ENCODE measurements around the gene CACNA1B. TPM values are rescaled to one million over a fixed set of nuclear protein-coding genes. Genes with fewer than 3 reads are reported as not detected.

The CACNA1B gene
- total and polyA plus RNA-seq, 2 donors (not counting 1 experiment from before 2014, with no cell fraction given), result 0.15 TPM; not detected in 1

DNA sequence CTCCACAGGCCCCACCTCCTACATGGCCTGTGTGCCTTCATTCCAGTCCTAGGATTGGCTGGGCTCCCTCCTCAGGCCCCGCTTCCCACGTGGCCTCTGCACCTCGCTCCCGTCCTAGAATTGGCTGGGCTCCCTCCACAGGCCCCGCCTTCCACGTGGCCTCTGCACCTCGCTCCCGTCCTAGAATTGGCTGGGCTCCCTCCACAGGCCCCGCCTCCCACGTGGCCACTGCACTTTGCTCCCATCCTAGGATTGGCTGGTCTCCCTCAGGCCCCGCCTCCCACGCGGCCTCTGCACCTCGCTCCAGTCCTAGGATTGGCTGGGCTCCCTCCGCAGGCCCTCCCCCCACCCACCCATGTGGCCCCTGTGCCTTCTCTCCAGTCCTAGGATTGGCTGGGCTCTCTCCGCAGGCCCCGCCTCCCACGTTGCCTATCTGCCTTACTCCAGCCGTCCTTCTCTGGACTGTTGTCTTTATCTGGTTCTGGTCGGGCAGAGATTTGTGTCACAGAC is 45.3 kb upstream of the CACNA1B start:
- ATAC-seq (ENCODE audit: low read depth) (no peak), DNase-seq (no peak)
- ChIA-PET POLR2A (no interaction called here), CTCF (no interaction called here)
- H3K36me3 ChIP-seq (replicated peaks in 1 of 2; ENCODE audit: control extremely low read depth in 1 of 2, control insufficient read depth in 1 of 2, extremely low read depth in 1 of 2, insufficient read depth in 2 of 2, low read length in 1 of 2), result peaks cover 0 to 77% of the 10 kb centered on the region in 2 experiments
- no peak overlapping the region for H3K4me2 ChIP-seq (replicated peaks; ENCODE audit: low read depth, low read length, poor library complexity, severe bottlenecking)
- H3K4me1 ChIP-seq (ENCODE audit: control insufficient read depth in 2 of 2, insufficient read depth in 2 of 2, low read length in 2 of 2), result no peaks in the 10 kb centered on the region
- no peaks in the 10 kb centered on the region for H3K27me3 Mint-ChIP-seq
- no peak overlapping the region for H3K4me3 Mint-ChIP-seq
- no peak overlapping the region for H3K4me3 ChIP-seq (ENCODE audit: control extremely low read depth in 1 of 5, extremely low read depth in 1 of 5, insufficient read depth in 1 of 5, low read depth in 2 of 5, low read length in 4 of 5)
- over 99% methylated on average over 18 of the region's 20 CpGs for WGBS (ENCODE audit: insufficient coverage)
- peaks cover 34% of the 10 kb centered on the region for H3K79me2 ChIP-seq (ENCODE audit: control insufficient read depth, insufficient read depth, low read length)
- H3K27ac Mint-ChIP-seq, result no peak overlapping the region
- H3K27me3 ChIP-seq (replicated peaks in 1 of 4; ENCODE audit: control extremely low read depth in 1 of 4, control insufficient read depth in 3 of 4, insufficient read depth in 4 of 4, low read length in 3 of 4), result no peaks in the 10 kb centered on the region
- H3K4me1 Mint-ChIP-seq, result no peaks in the 10 kb centered on the region
- H4K20me1 ChIP-seq (ENCODE audit: control insufficient read depth, insufficient read depth, low read length, poor library complexity, severe bottlenecking), result peaks cover 42% of the 10 kb centered on the region
- H3K9ac ChIP-seq (ENCODE audit: low read length), result no peak overlapping the region
- no peak overlapping the region for H3K27ac ChIP-seq (ENCODE audit: low read length in 2 of 2)
- H2AFZ ChIP-seq (ENCODE audit: insufficient read depth, low read depth, low read length, poor library complexity, severe bottlenecking), result no peak overlapping the region
- H3K9me3 Mint-ChIP-seq (ENCODE audit: insufficient read depth), result no peaks in the 10 kb centered on the region
- H3K9me3 ChIP-seq (ENCODE audit: control extremely low read depth in 1 of 3, control insufficient read depth in 2 of 3, insufficient read depth in 1 of 3, low read length in 2 of 3), result peaks cover 0 to 3% (median 0%) of the 10 kb centered on the region in 3 donors
- no peak for TF ChIP-seq EZH2 (IDR thresholded peaks at IDR 0.05; ENCODE audit: borderline replicate concordance, insufficient read depth, low read depth, low read length, poor library complexity, severe bottlenecking)
- TF ChIP-seq, protein P1, sequence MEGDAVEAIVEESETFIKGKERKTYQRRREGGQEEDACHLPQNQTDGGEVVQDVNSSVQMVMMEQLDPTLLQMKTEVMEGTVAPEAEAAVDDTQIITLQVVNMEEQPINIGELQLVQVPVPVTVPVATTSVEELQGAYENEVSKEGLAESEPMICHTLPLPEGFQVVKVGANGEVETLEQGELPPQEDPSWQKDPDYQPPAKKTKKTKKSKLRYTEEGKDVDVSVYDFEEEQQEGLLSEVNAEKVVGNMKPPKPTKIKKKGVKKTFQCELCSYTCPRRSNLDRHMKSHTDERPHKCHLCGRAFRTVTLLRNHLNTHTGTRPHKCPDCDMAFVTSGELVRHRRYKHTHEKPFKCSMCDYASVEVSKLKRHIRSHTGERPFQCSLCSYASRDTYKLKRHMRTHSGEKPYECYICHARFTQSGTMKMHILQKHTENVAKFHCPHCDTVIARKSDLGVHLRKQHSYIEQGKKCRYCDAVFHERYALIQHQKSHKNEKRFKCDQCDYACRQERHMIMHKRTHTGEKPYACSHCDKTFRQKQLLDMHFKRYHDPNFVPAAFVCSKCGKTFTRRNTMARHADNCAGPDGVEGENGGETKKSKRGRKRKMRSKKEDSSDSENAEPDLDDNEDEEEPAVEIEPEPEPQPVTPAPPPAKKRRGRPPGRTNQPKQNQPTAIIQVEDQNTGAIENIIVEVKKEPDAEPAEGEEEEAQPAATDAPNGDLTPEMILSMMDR (IDR thresholded peaks at IDR 0.05), result no peak
- intact Hi-C loops (cut with micrococcal nuclease), result no loop called here

GRCh38 chr9:137832830-137833590 is 44.6 kb upstream of the CACNA1B start:
- 98% methylated on average over 40 of the region's 44 CpGs for WGBS (ENCODE audit: insufficient coverage)
- H3K9me3 ChIP-seq (ENCODE audit: control extremely low read depth in 1 of 3, control insufficient read depth in 2 of 3, insufficient read depth in 1 of 3, low read length in 2 of 3), result peaks cover 0 to 4% (median 0%) of the 10 kb centered on the region in 3 donors
- Mint-ChIP-seq H3K27me3 (no peaks in the 10 kb centered on the region), H3K9me3 (ENCODE audit: insufficient read depth) (no peaks in the 10 kb centered on the region), H3K4me1 (no peaks in the 10 kb centered on the region), H3K27ac (no peak overlapping the region), H3K4me3 (no peak overlapping the region)
- ChIA-PET POLR2A (no interaction called here), CTCF (no interaction called here)
- no peak overlapping the region for H3K27ac ChIP-seq (ENCODE audit: low read length in 2 of 2)
- peaks cover 0 to 72% of the 10 kb centered on the region in 2 experiments for H3K36me3 ChIP-seq (replicated peaks in 1 of 2; ENCODE audit: control extremely low read depth in 1 of 2, control insufficient read depth in 1 of 2, extremely low read depth in 1 of 2, insufficient read depth in 2 of 2, low read length in 1 of 2)
- H3K27me3 ChIP-seq (replicated peaks in 1 of 4; ENCODE audit: control extremely low read depth in 1 of 4, control insufficient read depth in 3 of 4, insufficient read depth in 4 of 4, low read length in 3 of 4), result no peaks in the 10 kb centered on the region
- H3K4me1 ChIP-seq (ENCODE audit: control insufficient read depth in 2 of 2, insufficient read depth in 2 of 2, low read length in 2 of 2), result no peaks in the 10 kb centered on the region
- no peak overlapping the region for H3K4me3 ChIP-seq (ENCODE audit: control extremely low read depth in 1 of 5, extremely low read depth in 1 of 5, insufficient read depth in 1 of 5, low read depth in 2 of 5, low read length in 4 of 5)
- H4K20me1 ChIP-seq (ENCODE audit: control insufficient read depth, insufficient read depth, low read length, poor library complexity, severe bottlenecking), result peaks cover 36% of the 10 kb centered on the region
- peaks cover 28% of the 10 kb centered on the region for H3K79me2 ChIP-seq (ENCODE audit: control insufficient read depth, insufficient read depth, low read length)
- H2AFZ ChIP-seq (ENCODE audit: insufficient read depth, low read depth, low read length, poor library complexity, severe bottlenecking), result no peak overlapping the region
- TF ChIP-seq, protein P1 (IDR thresholded peaks at IDR 0.05), result no peak
- TF ChIP-seq EZH2 (IDR thresholded peaks at IDR 0.05; ENCODE audit: borderline replicate concordance, insufficient read depth, low read depth, low read length, poor library complexity, severe bottlenecking), result no peak
- intact Hi-C loops (cut with micrococcal nuclease), result no loop called here
- ATAC-seq (ENCODE audit: low read depth) (no peak), DNase-seq (no peak)
- H3K4me2 ChIP-seq (replicated peaks; ENCODE audit: low read depth, low read length, poor library complexity, severe bottlenecking), result no peak overlapping the region
- no peak overlapping the region for H3K9ac ChIP-seq (ENCODE audit: low read length)
